Measurements from ENCODE around the gene IRAK1. TPM values are rescaled to one million over a fixed set of nuclear protein-coding genes. Genes with fewer than 3 reads are reported as not detected.

Gene IRAK1
- polyA plus RNA-seq, 1 experiment, result 42.6 TPM

DNA sequence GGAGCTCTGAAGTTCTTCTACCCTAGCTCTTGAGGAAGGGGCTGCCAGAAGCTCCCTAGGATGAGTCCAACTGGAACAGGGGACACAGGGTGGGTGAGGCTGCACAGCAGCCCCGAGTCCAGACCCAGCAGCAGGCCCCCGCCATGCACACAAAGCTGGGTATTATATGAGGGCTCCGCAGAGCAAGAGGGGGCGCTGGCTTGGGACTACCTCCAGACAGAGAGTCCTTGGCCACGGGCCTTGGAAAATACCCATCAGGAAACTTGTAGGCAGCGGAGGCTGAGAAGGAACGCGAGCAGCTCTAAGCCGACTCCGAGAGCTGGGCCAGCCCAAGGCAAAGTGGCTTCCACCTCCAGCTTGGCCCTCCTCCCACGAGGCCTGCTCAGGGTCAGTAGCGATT lies 56.2 kb downstream of the IRAK1 start:
- no peak for DNase-seq (ENCODE audit: low read depth)
- ChIA-PET POLR2A (no interaction called here), CTCF (no interaction called here)
- Histone ChIP-seq H3K36me3 (ENCODE audit: control insufficient read depth, insufficient read depth, low read length) (peaks cover 29% of the 10 kb centered on the region), H3K4me3 (ENCODE audit: low read depth, low read length) (no peak overlapping the region), H3K27me3 (ENCODE audit: control insufficient read depth, insufficient read depth, low read length) (no peaks in the 10 kb centered on the region)
- no peak for TF ChIP-seq CTCF (IDR thresholded peaks at IDR 0.05; ENCODE audit: insufficient read depth, low read depth, low read length)

GRCh38 chrX:153961292-153961691 lies 58.4 kb downstream of the IRAK1 start:
- no peak for TF ChIP-seq CTCF (IDR thresholded peaks at IDR 0.05; ENCODE audit: insufficient read depth, low read depth, low read length)
- POLR2A ChIA-PET, result no interaction called here
- no peak overlapping the region for H3K4me3 ChIP-seq (ENCODE audit: low read depth, low read length)
- H3K27me3 ChIP-seq (ENCODE audit: control insufficient read depth, insufficient read depth, low read length), result no peaks in the 10 kb centered on the region
- H3K36me3 ChIP-seq (ENCODE audit: control insufficient read depth, insufficient read depth, low read length), result peaks cover 34% of the 10 kb centered on the region
- CTCF ChIA-PET, result interaction anchor here (0.9 kb wide), 1 partner anchor 8 kb away, joined by 3 read pairs; no protein-coding TSS in a partner anchor
- DNase-seq (ENCODE audit: low read depth), result no peak

DNA sequence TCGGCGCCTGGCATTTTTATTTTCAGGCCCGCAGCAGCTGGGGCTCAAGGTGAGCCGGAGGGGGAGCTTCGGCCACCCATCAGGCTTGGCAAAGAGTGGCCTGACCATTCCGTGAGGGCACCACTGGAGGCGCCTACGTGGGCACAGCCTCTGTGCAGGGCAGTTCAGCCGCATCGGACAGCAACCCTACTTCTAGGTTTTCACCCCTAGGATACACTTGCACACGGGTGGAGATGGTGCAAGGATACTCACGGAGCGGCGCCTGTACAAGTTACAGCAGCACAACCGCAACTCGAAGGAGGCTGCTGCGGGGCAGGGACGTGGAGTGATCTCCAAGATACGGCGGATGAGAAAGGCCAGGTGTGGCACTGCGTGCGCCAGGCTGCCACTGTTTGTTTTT lies 58.9 kb downstream of the IRAK1 start:
- TF ChIP-seq CTCF (IDR thresholded peaks at IDR 0.05; ENCODE audit: insufficient read depth, low read depth, low read length), result no peak
- no peaks in the 10 kb centered on the region for H3K27me3 ChIP-seq (ENCODE audit: control insufficient read depth, insufficient read depth, low read length)
- CTCF ChIA-PET, result interaction anchor here (0.9 kb wide), 1 partner anchor 9 kb away, joined by 3 read pairs; no protein-coding TSS in a partner anchor
- no peak for DNase-seq (ENCODE audit: low read depth)
- H3K4me3 ChIP-seq (ENCODE audit: low read depth, low read length), result no peak overlapping the region
- POLR2A ChIA-PET, result no interaction called here
- peaks cover 36% of the 10 kb centered on the region for H3K36me3 ChIP-seq (ENCODE audit: control insufficient read depth, insufficient read depth, low read length)

Small RNA genes within 50 kb of the gene (small RNA-seq; reads per million reads assigned to genes)
- not detected for gene MIR3202-1 (ENCODE audit: insufficient read length, low read depth, low replicate concordance)

Other genes with a start within 250 kb of the IRAK1 start
- gene SRPK3, start 238.9 kb downstream of the IRAK1 start, polyA plus RNA-seq (2011; rRNA removed), result 0.44 and 1.1 TPM in 2 replicates
- gene IDH3G, start 225.5 kb downstream of the IRAK1 start, polyA plus RNA-seq (2011; rRNA removed), result 52.8 and 99.2 TPM in 2 replicates
- 455 and 598 TPM in 2 replicates for gene SSR4, start 225.2 kb downstream of the IRAK1 start, polyA plus RNA-seq (2011; rRNA removed)
- gene PDZD4, start 189.4 kb downstream of the IRAK1 start, polyA plus RNA-seq (2011; rRNA removed), result 0.49 and 0.82 TPM in 2 replicates
- gene L1CAM, start 133.7 kb downstream of the IRAK1 start, polyA plus RNA-seq (2011; rRNA removed), result 23.5 and 62.0 TPM in 2 replicates
- gene AVPR2, start 115.2 kb downstream of the IRAK1 start, polyA plus RNA-seq (2011; rRNA removed), result not detected in 2 replicates
- gene ARHGAP4, start 93.6 kb downstream of the IRAK1 start, polyA plus RNA-seq (2011; rRNA removed), result 0.39 and 0.82 TPM in 2 replicates
- gene NAA10, start 84.9 kb downstream of the IRAK1 start, polyA plus RNA-seq (2011; rRNA removed), result 61.4 and 76.0 TPM in 2 replicates
- gene RENBP, start 75.3 kb downstream of the IRAK1 start, polyA plus RNA-seq (2011; rRNA removed), result 0.36 and 0.43 TPM in 2 replicates
- gene HCFC1, start 48.1 kb downstream of the IRAK1 start, polyA plus RNA-seq (2011; rRNA removed), result 2.5 and 3.3 TPM in 2 replicates
- 6.0 and 8.7 TPM in 2 replicates for gene TMEM187, start 47.1 kb downstream of the IRAK1 start, polyA plus RNA-seq (2011; rRNA removed)
- 10.9 and 11.9 TPM in 2 replicates for gene MECP2, start 77.8 kb upstream of the IRAK1 start, polyA plus RNA-seq (2011; rRNA removed)
- not detected in 2 replicates for gene OPN1LW, start 124.3 kb upstream of the IRAK1 start, polyA plus RNA-seq (2011; rRNA removed)
- gene OPN1MW, start 162.7 kb upstream of the IRAK1 start, polyA plus RNA-seq (2011; rRNA removed), result not detected in 2 replicates
- not detected in 2 replicates for gene OPN1MW2, start 199.9 kb upstream of the IRAK1 start, polyA plus RNA-seq (2011; rRNA removed)
- gene OPN1MW3, start 237.7 kb upstream of the IRAK1 start, polyA plus RNA-seq (2011; rRNA removed), result not detected in 2 replicates

Data from BJ (cell line).